Colonic mucosa (tissue), 4 donors: Measurements from ENCODE around the gene CHADL. TPM values are rescaled to one million over a fixed set of nuclear protein-coding genes. Genes with fewer than 3 reads are reported as not detected.

Experiments
- DNase-seq: peaks from one replicate; pipeline ENCODE4 v3.0.0-alpha.2; 2020
- H3K27ac ChIP-seq: fragments of 200-600 bp; one replicate; pipeline ENCODE4 v1.8.0; 2021
- H3K27me3 ChIP-seq: fragments of 200-600 bp; one replicate; pipeline ENCODE4 v1.8.0; 2021
- H3K36me3 ChIP-seq: fragments of 200-600 bp; one replicate; pipeline ENCODE4 v1.8.0; 2021
- H3K4me1 ChIP-seq: fragments of 200-600 bp; one replicate; pipeline ENCODE4 v1.8.0; 2021; ENCODE audit warnings: mild to moderate bottlenecking
- H3K4me3 ChIP-seq: fragments of 200-600 bp; one replicate; pipeline ENCODE4 v1.8.0; 2021
- H3K9ac ChIP-seq, 2 donors: one replicate each; pipeline ENCODE4 v1.7.0; 2013; ENCODE audit warnings: control low read depth in 2 of 2, low read depth in 2 of 2, low read length in 2 of 2
- H3K9me3 ChIP-seq: fragments of 200-600 bp; one replicate; pipeline ENCODE4 v1.8.0; 2021
- CTCF ChIP-seq: fragments of 200-600 bp; IDR thresholded peaks from one replicate; pipeline ENCODE4 v1.8.0; 2022; ENCODE audit warnings: antibody characterized with exemption, mild to moderate bottlenecking
- intact Hi-C: fragments of 100-400 bp; cut with DNase I; formaldehyde crosslinking; loops from one replicate; pipeline ENCODE4 v1.14.1; 2022
- total RNA-seq, 2 donors: library from RNA; stranded (reverse); fragmentation: NEBNext Ultra II Directional in 1 of 2; extraction: Animal tissue kit (Norgen Biotek cat#: 25700) in 1 of 2; gene quantifications; one replicate each; pipeline ENCODE4 v1.2.1, GENCODE V29; 2021
- donor health status: healthy.
- donor health status: DM: no; HTN: no; CAD: no.
- donor health status: DM: no; HTN: no; CAD: no.

Gene CHADL
- total RNA-seq, 2 donors from 2014 or later = 0.62 to 1.8 TPM

GRCh38 chr22:41239443-41240128, 1.1 kb downstream of the CHADL start:
- intact Hi-C loops = loop anchor here (5.0 kb wide), 1 partner anchor 317 kb away; no protein-coding TSS in a partner anchor

GRCh38 chr22:41238570-41239442, 1.9 kb downstream of the CHADL start:
- DNase-seq = no peak
- H3K9ac ChIP-seq = no peak overlapping the region
- intact Hi-C loops = loop anchor here (5.0 kb wide), 1 partner anchor 317 kb away; no protein-coding TSS in a partner anchor
- TF ChIP-seq CTCF = no peak
- peak overlapping the region; percentile 35 for H3K4me3 ChIP-seq
- H3K4me1 ChIP-seq = peaks cover 12% of the 10 kb centered on the region
- no peaks in the 10 kb centered on the region for H3K9me3 ChIP-seq
- H3K36me3 ChIP-seq = no peaks in the 10 kb centered on the region
- no peaks in the 10 kb centered on the region for H3K27me3 ChIP-seq
- no peak overlapping the region for H3K27ac ChIP-seq

More at GRCh38 chr22:41239443-41240128, 1.1 kb downstream of the CHADL start:
- no peak for TF ChIP-seq CTCF
- no peak for DNase-seq
- H3K4me1 ChIP-seq = peaks cover 12% of the 10 kb centered on the region
- H3K9me3 ChIP-seq = no peaks in the 10 kb centered on the region
- no peak overlapping the region for H3K9ac ChIP-seq
- H3K4me3 ChIP-seq = no peak overlapping the region
- H3K36me3 ChIP-seq = no peaks in the 10 kb centered on the region
- no peak overlapping the region for H3K27ac ChIP-seq
- H3K27me3 ChIP-seq = no peaks in the 10 kb centered on the region

- no peak overlapping the region for H3K27ac ChIP-seq
- H3K27me3 ChIP-seq = no peaks in the 10 kb centered on the region
- H3K36me3 ChIP-seq = no peaks in the 10 kb centered on the region
- H3K9ac ChIP-seq = peak overlapping the region; percentile 3 to 71
- H3K4me1 ChIP-seq = peaks cover 12% of the 10 kb centered on the region
- DNase-seq = peak; percentile 82
- peak; percentile 54 for TF ChIP-seq CTCF
- peak overlapping the region; percentile 35 for H3K4me3 ChIP-seq
- no peaks in the 10 kb centered on the region for H3K9me3 ChIP-seq
- intact Hi-C loops = loop anchor here (5.0 kb wide), 1 partner anchor 316 kb away; no protein-coding TSS in a partner anchor
Measured at GRCh38 chr22:41237707-41238569, 2.8 kb downstream of the CHADL start.

- no peak for DNase-seq
- intact Hi-C loops = loop anchor here (5.0 kb wide), 1 partner anchor 315 kb away; no protein-coding TSS in a partner anchor
- H3K27ac ChIP-seq = no peak overlapping the region
Measured at GRCh38 chr22:41237036-41237706, 3.6 kb downstream of the CHADL start.

More at GRCh38 chr22:41237036-41237706, 3.6 kb downstream of the CHADL start:
- peak overlapping the region; percentile 35 for H3K4me3 ChIP-seq
- H3K9me3 ChIP-seq = no peaks in the 10 kb centered on the region
- no peaks in the 10 kb centered on the region for H3K27me3 ChIP-seq
- no peak for TF ChIP-seq CTCF
- peaks cover 12% of the 10 kb centered on the region for H3K4me1 ChIP-seq
- H3K9ac ChIP-seq = peak overlapping the region; percentile 3 to 71
- no peaks in the 10 kb centered on the region for H3K36me3 ChIP-seq
